ENCODE data around the gene CDYL. TPM values are rescaled to one million over a fixed set of nuclear protein-coding genes. Genes with fewer than 3 reads are reported as not detected.

Gene CDYL
- total RNA-seq, 1 donor from 2014 or later = 32.8 TPM

DNA sequence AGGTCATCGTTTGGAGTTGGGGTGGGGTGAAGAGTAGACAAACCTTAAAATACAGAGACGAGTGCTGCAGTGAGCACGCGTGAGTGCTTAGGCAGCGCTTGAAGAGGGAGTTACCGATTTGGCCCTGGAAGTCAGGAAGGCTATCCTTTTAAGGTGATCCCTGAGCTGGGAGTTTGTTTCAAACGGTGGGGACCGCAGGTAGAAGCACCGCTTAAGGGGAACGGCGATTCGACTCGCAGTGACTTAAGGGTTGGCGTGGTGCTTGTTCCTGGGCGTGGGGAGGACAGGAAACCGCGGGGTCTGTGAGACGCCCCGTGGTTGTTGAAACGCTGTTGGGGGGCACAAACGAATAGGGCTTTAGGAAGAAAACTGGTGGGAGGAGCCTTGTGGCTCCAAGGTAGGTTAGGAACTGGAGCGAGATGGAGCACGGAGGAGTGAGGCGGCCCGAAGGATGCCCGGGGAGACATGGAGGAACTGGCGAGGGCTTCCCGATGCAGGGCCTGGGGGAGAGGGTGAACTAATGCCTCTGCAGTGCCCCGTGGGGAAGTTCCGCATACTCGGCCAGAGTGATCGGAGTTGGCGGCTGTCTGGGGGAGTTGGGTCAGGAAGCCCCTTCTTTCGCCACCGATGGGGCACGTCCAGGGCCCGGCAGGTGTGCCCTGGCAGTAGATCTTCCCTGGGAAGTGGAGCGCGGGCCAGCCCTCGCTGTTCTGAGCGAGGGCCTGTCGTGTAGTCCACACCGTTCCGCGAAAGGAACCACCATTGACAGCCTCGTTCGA lies 1.3 kb upstream of the CDYL start:
- DNase-seq = no peak

DNA sequence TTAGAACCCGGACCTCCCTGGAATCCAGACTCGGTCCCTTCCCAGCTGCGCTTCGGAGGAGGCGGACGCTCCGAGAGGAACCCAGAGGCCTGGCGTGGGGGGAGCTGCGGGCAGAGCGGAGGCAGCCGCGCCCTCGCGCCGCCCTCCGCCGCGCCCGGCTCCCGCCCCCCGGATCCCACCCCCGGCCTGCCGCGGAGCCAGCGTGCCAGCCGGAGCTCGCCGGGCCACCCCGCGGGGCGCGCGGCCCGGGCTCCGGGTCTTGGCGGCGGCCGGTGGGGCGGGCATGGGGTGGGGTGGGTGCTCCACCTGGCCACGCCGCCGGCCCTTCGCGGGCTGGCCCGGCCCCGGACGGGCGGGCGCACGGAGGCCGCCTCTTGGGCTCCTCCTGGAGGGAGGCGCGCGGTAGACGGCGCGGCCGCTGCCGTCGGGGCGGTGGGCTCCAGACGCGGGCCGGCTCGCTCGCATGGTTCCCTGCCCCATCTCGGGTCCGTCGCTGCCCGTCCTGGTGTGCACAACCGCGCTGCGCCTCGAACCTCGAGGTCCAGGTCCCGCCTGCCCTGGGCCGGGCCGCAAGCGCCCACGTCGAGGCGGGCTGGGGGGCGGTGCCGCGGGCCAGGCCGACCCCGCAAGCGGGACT lies 592 bp upstream of the CDYL start:
- no peak for DNase-seq

DNA sequence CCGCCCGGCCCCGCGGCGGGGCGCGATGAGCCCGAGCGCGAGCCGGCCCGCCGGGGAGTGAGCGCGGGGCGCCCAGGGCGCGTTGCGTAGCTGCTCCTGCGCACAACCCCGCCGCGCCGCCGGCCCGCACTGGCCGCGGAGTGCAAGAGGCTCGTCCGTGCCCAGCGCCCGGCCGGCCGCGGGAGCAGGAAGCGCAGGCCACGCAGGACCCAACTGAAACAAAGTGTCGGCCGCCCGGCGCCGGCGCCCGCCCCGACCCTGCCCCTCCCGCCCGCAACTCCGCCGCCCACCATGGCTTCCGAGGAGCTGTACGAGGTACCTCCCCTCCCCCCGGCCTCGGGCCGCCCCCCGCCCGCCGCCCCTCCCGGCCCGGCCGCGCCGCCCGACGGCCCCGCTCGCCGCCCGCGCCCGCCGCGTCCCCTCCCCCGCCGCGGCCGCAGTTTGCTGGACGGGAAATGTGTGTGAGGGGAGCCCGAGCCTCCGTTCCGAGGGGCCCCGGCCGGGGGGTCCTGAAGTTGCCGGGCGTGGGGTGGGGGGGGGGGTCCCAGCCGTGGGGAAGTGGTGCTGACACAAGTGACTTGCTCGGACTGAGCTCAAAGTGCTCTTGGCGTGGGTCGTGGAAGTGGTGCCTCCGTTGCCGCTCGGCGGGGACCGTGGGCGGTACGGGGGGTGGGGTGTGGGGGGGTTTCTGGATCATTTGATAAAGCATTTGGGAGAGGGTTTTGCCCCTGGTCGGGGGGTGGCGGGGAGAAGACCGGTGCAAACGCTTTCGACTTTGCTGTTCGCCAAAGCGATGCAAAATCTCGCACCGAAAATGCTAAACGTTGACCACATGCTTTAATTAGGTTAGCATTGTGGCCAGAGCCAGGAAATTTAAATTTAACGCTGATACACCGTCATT lies 539 bp downstream of the CDYL start:
- no peak for DNase-seq

DNA sequence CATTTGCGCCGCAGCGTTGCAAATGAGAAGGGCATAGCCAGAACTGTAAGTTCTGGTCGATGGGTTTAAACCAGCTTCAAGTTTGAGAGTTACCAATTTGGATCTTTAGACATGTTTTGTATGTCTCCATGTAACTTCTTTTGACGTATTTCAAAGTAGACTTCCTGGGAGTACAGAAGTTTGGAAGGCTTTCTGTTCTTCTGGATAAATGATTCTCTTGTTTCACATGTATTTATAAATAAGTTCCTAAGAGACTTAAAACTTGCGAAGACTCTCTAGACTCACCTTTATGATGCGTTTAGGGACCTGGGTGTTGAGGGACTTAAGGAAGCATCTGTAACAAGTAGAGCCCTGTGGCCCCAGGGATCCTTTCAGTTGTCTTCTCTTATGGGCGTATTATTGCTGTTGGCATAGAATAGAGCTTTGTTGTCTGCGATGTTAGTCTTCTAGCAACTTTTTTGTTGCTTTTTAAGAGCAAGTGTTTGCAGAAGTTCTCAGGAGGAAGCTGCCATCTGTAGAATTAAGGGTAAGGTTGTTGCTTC lies 1.3 kb downstream of the CDYL start:
- no peak for DNase-seq

DNA sequence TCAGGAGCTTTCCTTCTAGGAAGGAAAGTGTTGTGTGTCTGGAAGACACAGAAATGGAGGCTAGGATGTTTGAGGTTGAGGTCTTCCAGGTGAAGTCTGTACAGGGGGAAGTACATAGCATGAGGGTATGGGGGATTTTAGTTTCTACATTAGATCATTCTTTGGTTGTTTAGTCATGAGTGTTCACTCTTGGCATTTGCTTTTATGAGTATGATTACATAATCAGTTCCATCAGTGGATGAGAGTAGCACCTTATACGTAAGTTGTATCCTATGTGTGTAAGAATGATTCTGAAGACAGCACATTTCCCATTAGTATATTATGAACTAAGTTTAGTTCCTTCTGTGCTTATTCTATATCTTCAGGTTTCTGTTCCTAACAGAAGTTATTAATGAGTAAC lies 1.9 kb downstream of the CDYL start:
- DNase-seq = no peak

DNA sequence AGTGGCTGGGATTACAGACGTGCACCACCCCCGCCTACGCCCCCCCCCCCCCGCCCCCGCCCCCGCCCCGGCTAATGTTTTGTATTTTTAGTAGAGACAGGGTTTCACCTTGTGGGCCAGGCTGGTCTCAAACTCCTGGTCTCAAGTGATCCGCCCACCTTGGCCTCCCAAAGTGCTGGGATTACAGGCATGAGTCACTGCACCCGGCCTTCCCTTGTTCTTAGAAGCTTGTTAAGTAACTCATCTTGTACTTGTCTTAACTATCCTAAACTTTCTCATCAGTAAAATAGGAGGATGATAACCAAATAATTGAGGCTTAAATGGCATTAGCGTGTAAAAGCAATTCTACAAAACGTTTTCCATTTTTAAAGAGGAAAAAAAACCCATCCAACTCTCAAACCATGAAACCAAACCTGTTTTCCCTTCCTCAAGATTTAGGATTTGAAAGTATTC lies 4.2 kb downstream of the CDYL start:
- no peak for DNase-seq

DNA sequence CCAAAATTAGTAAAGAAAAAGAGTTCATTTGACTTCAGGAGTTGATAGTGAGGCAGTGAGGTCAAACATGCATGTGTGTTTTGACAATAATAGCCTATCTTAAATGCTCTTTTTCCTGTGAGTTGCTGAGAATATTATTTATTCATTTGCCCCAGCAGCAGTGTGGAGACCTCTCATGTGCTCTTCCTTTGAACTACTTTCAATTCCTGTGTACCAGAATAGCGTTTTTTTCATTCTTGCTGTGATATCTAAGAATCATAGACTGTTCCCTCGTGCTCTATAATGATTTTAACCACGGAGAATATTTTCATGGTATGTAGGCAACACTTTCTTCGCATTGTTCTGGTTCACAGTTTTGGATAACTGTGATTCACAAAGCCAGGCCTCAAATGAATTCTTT lies 5.2 kb downstream of the CDYL start:
- DNase-seq = no peak

DNA sequence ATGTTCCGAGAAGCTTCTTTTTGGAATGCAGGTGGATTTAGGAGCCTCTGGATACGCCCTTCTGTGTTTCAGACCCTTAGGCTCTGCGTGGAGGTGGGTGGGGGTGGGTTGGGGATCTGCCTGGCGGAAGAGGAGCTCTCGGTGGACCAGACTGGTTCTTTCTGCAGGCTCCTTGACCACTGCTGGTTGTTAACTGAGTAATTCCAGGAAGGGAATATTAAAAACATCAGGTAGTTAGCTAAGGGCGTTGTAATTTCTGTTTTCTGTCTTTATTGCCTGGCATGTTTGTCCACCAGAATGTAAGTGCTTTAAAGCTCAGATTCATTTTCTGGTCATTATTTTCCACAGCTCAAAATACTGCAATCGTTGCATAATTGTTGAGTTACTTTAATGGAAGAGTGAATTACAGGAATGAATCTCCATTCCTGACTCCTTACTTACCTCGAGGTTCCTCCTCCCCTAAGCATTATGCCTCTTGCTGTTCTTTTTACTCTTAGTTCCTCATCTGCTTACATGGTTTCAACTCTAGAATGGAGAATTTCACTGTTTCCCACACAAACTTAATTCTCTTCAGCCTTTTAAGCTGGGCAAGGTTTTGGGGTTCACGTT lies 5.9 kb downstream of the CDYL start:
- no peak for DNase-seq

DNA sequence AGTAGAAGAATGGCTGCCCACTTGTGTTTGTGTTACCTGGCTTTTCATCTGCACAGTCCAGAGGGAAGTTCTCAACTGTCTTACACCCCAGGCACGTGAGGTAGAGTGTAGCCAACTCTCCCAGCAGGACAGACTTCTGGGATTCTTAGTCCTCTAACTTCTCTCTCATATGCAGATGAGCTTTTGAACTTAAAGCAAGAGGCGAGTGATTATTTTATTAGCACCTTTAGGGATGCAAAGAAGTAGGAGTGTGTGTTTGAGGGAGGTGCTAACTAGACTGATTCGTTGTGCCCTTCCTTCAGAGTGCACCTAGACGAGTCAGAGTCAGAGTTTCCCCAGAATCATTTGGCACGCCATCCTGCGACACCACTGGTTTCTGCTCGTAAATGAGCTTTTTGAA lies 10.8 kb downstream of the CDYL start:
- DNase-seq = no peak

DNA sequence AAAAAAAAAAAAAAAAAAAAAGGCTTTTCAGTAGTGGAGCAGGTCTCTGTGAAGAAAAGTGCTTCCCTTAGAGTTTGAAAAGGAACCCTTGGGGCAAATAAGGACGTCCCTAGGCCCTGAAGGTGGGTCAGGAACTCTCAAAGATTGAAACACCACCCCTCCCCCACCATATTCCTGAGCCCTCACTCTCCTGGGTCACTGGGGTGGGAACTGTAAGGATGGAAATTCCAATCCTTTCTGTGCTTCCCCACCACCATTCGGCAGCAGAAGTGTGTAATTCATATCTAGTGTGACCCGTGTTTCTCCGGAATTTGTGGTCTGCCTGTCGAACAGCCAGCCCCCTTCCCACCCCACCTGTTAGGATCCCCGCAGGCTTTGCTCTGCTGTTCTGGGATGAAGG lies 12.3 kb downstream of the CDYL start:
- DNase-seq = no peak

DNA sequence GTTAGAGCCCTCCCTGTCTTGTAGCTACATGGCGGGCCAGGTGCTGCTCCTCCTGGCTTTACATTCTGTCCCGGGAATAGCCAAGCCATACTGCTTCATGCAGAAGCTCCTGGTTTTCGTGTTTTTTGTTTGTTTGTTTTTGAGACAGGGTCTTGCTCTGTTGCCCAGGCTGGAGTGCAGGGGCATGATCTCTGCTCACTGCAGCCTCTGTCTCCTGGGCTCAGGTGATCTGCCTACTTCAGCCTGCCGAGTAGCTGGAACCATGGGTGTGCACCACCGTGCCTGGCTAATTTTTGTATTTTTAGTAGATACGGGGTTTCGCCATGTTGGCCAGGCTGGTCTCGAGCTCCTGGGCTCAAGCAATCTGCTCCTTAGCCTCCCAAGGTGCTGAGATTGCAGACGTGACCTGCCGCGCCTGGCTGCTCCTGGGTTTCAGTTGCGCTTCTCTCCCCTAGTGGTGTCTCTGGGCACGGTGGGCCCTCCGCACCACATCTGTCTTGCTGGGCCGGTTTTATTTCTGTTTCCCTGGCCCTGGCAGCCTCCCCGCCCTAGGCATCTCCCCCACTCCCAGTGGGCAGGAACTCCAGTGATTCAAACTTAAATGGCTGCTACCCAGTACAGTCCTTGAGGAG lies 12.9 kb downstream of the CDYL start:
- DNase-seq = no peak

DNA sequence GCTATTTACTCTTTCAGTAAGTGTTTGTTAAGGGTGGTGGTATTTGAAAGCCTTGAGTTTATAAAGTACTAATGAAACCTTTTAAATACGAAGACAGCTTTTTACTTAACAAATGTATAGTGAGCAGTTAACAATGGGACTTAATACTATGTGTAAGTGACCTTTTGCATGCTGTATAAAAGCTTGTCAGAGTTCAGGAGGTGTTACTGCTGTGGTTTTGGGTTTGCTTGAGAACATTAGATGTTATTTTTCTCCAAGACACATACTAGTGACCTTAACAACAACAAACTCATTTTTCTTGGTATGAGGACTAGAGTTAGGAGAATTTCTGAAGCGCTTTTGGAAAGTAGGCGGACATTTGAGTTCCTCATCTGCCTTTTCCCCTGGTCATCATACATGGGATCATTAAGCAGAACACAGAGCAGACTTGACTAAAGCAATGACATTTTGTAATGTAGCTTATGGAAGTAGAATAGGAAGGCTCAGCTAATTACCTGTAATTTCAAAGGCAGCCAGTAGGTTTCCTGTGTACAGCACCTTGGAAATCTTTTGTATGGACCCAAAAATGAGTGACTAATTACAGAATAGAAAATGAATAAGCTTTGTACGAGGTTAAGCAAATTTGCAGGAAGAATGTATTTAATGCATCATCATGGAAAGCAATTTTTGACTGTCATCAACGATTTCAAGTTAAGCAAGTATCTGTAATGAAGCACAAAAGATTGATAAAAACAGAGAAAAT lies 14.1 kb downstream of the CDYL start:
- no peak for DNase-seq

DNA sequence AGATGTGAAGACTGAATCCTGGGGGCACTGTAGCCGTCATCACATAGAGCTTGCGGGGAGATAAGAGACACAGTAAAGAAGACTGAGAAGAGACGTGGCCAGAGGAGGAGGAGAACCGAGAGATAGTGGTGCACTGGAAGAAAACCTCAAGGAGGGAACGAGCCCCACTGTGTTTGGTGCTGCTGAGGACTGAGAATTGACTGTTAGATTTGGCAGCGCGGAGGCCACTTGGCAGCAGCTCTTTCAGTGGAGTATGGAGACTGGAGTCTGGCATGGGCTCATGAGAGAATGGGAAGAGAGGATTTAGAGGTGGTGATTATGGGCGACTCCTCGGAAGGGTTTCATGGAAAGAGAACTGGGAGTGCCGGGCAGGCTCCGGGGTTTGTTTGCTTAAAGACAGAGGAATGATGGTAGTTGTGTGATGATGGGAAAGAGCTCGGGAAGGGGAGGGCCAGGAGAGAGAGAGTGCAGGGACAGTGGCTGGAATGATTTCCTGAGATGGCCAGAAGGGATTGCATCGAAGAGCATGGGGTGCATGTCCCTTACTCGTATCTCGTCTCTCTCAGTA lies 18.0 kb downstream of the CDYL start:
- DNase-seq = no peak

DNA sequence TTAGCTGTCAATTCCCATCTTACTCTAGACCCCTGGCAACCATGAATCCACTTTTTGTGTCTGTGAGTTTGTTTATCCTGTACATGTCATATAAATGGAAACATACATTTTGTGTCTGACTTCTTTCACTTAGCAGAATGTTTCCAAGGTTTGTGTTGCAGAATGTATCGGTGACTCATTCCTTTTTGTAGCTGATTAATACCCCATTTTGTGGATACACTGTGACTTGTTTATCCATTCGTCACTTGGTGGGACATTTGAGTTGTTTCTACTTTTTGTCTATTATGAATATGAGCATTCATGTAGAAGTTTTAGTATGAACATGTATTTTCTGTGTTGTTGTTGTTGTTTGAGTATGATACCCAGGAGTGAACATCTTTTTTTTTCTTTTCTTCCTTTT lies 21.4 kb downstream of the CDYL start:
- no peak for DNase-seq

DNA sequence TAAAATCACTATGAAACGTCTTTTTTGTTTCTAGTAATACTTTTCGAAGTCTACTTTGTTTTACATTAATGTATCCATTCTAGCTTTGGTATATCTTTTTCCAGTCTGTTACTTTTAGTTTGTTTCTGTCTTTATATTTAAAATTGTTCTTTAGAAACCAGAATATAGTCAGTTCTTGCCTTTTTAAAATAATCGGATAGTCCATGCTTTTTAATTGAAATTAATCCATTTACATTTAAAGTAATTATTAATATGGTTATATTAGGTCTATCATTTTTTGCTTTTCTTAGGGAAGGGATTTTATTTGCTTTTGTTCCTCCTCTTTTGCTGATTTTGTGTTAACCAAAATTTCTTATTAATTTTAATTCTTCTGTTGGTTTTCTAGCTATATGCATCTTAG lies 23.7 kb downstream of the CDYL start:
- no peak for DNase-seq

DNA sequence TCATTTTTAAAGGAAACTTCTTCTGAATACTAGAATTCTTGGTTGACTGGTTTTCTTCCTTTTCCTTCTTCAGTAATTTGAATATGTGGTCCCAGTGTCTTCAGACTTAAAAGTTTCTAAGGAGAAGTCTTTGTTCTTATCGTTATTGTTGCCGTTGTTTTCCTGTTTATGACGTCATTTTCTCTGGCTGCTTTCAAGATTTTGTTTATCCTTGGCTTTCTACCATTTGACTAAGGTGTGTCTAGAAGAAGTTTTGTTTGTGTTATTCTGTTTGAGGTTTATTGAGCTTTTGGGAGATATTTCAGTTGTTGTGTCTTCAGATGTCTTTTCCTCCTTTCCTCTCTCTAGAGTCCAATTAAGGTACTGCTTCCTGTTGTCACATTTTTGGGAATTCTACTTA lies 24.5 kb downstream of the CDYL start:
- no peak for DNase-seq

DNA sequence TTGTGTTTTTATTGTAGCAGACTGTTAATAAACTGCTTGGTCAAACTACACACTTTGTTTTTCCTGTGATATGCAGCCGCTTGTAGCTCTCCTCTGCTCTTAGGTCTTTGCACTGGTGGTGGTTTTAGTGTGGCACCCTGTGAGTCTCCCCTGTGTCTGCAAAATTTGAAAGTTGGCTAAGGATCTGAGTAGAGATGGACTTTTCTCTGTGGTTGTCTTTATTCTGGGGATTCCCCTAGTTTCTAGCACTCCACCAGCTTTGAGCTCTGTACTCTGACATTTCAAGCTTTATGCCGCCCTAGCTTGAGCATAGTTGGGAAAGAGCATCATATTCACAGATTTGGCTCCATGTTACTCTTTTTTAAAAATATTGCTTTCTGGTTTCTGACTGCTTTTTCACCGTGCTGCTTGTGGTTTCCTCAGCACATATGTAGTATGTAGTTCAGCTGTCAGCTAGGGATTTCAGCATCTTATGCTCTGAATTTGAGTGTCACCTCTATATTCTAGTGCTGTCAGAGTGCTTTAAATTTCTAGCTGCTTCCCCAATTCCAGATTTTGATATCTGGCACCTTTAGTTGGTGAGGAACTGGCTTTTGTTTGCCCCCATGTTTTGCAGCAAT lies 25.4 kb downstream of the CDYL start:
- DNase-seq = no peak

DNA sequence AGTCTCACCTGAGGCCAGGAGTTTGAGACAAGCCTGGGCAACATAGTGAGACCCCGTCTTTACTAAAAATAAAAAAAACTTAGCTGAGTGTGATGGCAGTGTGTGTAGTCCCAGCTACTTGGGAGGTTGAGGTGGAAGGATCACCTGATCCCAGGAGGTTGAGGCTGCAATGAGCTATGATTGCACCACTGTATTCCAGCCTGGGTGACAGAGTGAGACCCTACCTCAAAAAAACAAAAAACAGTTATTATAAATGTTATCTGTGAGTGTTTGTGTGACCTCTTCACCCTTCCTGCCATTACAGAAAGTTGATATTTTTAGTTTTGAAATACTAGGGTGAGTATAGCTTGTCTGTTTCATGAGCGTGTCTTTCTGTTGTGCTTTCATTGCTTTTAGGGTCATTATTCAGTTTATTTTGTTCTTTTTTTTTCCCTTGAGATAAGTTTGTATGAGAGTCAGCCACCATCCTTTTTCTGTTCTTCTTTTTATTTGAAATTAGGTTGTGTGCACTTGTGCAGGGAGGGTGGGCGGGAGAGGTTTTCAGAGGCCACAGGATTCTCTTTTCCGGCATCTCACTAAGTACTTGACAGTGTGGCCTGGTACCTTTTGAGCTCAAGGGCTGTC lies 26.2 kb downstream of the CDYL start:
- DNase-seq = no peak

DNA sequence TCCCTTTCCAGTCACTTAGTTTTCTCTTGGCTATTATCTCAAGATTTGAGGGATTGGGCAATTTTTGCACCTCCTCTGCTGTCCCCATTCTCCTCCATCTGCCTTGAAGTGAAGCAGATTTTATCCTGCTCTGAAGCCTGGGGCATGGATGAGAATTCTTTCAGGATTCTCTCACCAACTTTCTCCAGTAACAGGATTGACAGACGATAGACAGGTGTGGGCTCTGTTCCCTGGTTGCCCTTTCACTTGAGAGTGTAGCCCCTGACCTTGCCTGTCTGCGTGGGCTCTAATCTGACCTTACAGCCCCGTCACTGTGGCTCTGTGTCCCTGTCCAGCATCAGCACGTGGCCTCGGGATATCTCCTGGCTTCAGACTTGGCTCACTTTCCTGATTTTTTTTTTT lies 27.1 kb downstream of the CDYL start:
- no peak for DNase-seq

DNA sequence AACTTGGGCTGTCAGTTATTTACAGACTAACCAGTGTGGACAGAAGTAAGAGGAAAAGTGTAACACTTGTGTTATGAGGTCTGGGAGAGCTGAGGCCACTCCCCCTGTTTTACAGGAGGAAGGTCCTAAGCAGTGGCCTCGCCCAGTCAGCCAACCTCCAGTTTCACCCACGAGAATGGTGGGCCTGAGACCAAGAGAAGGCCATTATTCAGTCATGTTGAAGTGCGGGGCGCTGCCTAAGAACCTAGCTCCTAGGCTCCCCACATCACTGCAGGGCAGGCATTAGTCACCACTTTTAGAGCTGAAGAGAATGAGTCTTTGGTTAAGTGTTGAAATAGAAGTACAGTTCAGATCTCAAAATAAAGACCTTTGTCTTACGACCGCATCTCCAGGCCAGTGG lies 27.9 kb downstream of the CDYL start:
- DNase-seq = no peak
